Measurements from ENCODE around the gene NPHP4.

NPHP4 gene

GRCh38 chr1:5933050-5933449 lies 59.2 kb downstream of the NPHP4 start:
- H3K9me2 ChIP-seq (replicated peaks; ENCODE audit: insufficient read depth, low read length) = no peaks in the 10 kb centered on the region
- H3K4me1 ChIP-seq (ENCODE audit: low read length) = no peaks in the 10 kb centered on the region
- H3K9ac ChIP-seq (ENCODE audit: low read length) = no peak overlapping the region
- no peaks in the 10 kb centered on the region for H3K27me3 ChIP-seq (replicated peaks; ENCODE audit: insufficient read depth, low read length)
- no peaks in the 10 kb centered on the region for H3F3A ChIP-seq (ENCODE audit: insufficient read depth, low read length)
- H3K79me2 ChIP-seq (ENCODE audit: low read length) = no peaks in the 10 kb centered on the region
- no peak overlapping the region for H3K4me2 ChIP-seq (ENCODE audit: low read depth, low read length)
- no peaks in the 10 kb centered on the region for H3K36me3 ChIP-seq (replicated peaks; ENCODE audit: insufficient read depth, low read length)
- no peak overlapping the region for H2AFZ ChIP-seq (ENCODE audit: low read length)
- TF ChIP-seq EZH2phosphoT487 (IDR thresholded peaks at IDR 0.05; ENCODE audit: low read length) (no peak), EZH2 (optimal IDR thresholded peaks at IDR 0.05; ENCODE audit: low read depth, low read length) (no peak)
- TF ChIP-seq, protein P1, sequence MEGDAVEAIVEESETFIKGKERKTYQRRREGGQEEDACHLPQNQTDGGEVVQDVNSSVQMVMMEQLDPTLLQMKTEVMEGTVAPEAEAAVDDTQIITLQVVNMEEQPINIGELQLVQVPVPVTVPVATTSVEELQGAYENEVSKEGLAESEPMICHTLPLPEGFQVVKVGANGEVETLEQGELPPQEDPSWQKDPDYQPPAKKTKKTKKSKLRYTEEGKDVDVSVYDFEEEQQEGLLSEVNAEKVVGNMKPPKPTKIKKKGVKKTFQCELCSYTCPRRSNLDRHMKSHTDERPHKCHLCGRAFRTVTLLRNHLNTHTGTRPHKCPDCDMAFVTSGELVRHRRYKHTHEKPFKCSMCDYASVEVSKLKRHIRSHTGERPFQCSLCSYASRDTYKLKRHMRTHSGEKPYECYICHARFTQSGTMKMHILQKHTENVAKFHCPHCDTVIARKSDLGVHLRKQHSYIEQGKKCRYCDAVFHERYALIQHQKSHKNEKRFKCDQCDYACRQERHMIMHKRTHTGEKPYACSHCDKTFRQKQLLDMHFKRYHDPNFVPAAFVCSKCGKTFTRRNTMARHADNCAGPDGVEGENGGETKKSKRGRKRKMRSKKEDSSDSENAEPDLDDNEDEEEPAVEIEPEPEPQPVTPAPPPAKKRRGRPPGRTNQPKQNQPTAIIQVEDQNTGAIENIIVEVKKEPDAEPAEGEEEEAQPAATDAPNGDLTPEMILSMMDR (IDR thresholded peaks at IDR 0.05; ENCODE audit: low read length) = no peak
- DNase-seq = no peak
- no peaks in the 10 kb centered on the region for H4K20me1 ChIP-seq (ENCODE audit: insufficient read depth, low read length)
- no peak overlapping the region for H3K27ac ChIP-seq (ENCODE audit: low read length)
- no peak overlapping the region for H3K4me3 ChIP-seq (ENCODE audit: low read length)
- H3K9me3 ChIP-seq (replicated peaks; ENCODE audit: insufficient read depth, low read length) = no peaks in the 10 kb centered on the region

DNA sequence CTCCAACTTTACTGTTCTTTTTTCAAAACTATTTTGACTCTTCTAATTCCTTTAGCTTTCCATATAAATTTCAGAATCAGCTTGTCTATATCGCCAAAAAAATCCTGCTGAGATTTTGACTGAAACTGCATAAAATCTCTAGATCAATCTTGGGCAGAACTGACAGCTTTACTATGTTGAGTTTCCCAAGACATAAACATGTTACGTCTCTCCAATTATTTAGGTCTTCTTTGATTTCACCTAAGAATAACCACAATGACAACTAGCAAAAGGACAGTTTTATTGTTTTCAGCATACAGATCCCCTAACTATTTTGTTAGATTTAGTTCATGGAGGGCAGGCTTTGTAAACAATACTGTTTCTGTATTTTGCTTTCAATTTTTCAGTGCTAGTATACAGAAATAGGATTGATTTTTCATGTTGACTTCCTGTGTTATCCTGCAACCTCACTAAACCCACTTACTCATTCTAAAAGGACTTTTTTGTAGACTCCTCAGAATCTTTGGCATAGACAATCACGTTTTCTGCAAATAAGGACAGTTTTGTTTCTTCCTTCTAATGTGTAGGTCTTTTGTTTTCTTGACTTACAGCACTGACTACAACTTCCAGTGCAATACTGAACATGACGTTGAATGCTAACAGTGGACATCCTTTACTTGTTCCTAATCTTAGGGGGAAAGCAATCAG lies 63.4 kb downstream of the NPHP4 start:
- Histone ChIP-seq H3K9me2 (replicated peaks; ENCODE audit: insufficient read depth, low read length) (no peaks in the 10 kb centered on the region), H2AFZ (ENCODE audit: low read length) (no peak overlapping the region), H3K79me2 (ENCODE audit: low read length) (no peaks in the 10 kb centered on the region)

DNA sequence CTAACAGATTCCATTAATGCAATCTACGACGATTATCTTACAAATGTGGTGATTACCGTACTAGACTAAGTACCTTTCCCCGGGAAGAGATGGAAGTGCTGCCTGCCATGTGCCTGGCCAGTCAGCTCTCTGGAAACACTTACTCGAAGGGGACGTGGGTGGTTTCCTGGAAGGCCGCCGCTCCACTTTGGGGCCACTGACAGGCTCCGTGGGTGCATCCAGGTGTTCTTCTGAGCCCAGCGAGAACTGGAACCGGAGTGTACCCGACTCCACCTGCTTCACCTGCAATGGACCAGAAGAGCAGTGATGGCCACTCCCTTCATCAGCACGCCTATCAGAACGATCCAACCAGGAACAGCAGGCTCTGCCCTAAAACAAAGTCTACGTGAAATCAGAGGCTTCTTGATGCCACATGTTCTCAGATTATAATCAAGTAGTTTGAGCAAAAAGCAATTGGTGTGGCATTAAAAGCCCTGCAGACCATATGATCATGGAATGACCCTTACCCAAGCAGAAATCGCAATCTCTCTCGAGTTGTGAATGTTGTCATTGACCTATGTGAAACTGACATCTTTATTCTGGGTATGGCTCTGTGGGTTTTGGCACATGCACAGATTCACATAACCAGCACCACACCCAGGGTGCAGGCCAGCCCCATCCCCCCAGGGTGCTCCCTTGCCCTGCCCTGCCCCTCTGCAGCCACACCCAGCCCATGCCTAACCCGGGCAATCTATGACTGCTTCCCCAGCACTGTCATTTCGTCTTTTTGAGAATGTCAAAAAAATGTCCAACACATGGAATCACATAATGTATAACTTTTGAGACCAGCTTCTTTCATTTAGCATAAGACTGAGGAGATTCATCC lies 64.5 kb downstream of the NPHP4 start:
- Histone ChIP-seq H3K79me2 (ENCODE audit: low read length) (no peaks in the 10 kb centered on the region), H3F3A (ENCODE audit: insufficient read depth, low read length) (no peaks in the 10 kb centered on the region), H3K9me2 (replicated peaks; ENCODE audit: insufficient read depth, low read length) (no peaks in the 10 kb centered on the region), H3K36me3 (replicated peaks; ENCODE audit: insufficient read depth, low read length) (no peaks in the 10 kb centered on the region), H2AFZ (ENCODE audit: low read length) (no peak overlapping the region), H3K9me3 (replicated peaks; ENCODE audit: insufficient read depth, low read length) (no peaks in the 10 kb centered on the region), H4K20me1 (ENCODE audit: insufficient read depth, low read length) (no peaks in the 10 kb centered on the region), H3K9ac (ENCODE audit: low read length) (no peak overlapping the region), H3K4me1 (ENCODE audit: low read length) (no peaks in the 10 kb centered on the region), H3K4me3 (ENCODE audit: low read length) (no peak overlapping the region), H3K27me3 (replicated peaks; ENCODE audit: insufficient read depth, low read length) (no peaks in the 10 kb centered on the region), H3K4me2 (ENCODE audit: low read depth, low read length) (no peak overlapping the region), H3K27ac (ENCODE audit: low read length) (no peak overlapping the region)
- TF ChIP-seq EZH2phosphoT487 (IDR thresholded peaks at IDR 0.05; ENCODE audit: low read length) = no peak
- no peak for DNase-seq

More for the DNA sequence above, 63.4 kb downstream of the NPHP4 start:
- H3K9ac ChIP-seq (ENCODE audit: low read length) = no peak overlapping the region
- no peak overlapping the region for H3K4me3 ChIP-seq (ENCODE audit: low read length)
- no peak for DNase-seq
- no peaks in the 10 kb centered on the region for H4K20me1 ChIP-seq (ENCODE audit: insufficient read depth, low read length)
- no peaks in the 10 kb centered on the region for H3K4me1 ChIP-seq (ENCODE audit: low read length)
- H3K27ac ChIP-seq (ENCODE audit: low read length) = no peak overlapping the region
- TF ChIP-seq EZH2phosphoT487 (IDR thresholded peaks at IDR 0.05; ENCODE audit: low read length) = no peak
- TF ChIP-seq, protein P1 (IDR thresholded peaks at IDR 0.05; ENCODE audit: low read length) = no peak
- no peak for TF ChIP-seq EZH2 (optimal IDR thresholded peaks at IDR 0.05; ENCODE audit: low read depth, low read length)
- H3K9me3 ChIP-seq (replicated peaks; ENCODE audit: insufficient read depth, low read length) = no peaks in the 10 kb centered on the region
- no peaks in the 10 kb centered on the region for H3K27me3 ChIP-seq (replicated peaks; ENCODE audit: insufficient read depth, low read length)
- H3K36me3 ChIP-seq (replicated peaks; ENCODE audit: insufficient read depth, low read length) = no peaks in the 10 kb centered on the region
- no peaks in the 10 kb centered on the region for H3F3A ChIP-seq (ENCODE audit: insufficient read depth, low read length)
- no peak overlapping the region for H3K4me2 ChIP-seq (ENCODE audit: low read depth, low read length)

Measured in MM.1S (cell line).